Transverse colon (tissue), 4 donors: ENCODE results near the gene MAPKAPK2. TPM values are rescaled to one million over a fixed set of nuclear protein-coding genes. Genes with fewer than 3 reads are reported as not detected.

Source experiments
- DNase-seq: peaks from one replicate; pipeline ENCODE4 v3.0.0-alpha.2; 2019
- H3K27ac ChIP-seq, 4 donors: fragments of 200-600 bp; sonication (generic); 2 replicates each; pipeline ENCODE4 v1.5.1; 2016 to 2018; ENCODE audit warnings: inconsistent platforms in 4 of 4
- H3K27me3 ChIP-seq: fragments of 200-600 bp; sonication (generic); 2 replicates; pipeline ENCODE4 v1.5.1; 2017; ENCODE audit warnings: inconsistent platforms
- H3K36me3 ChIP-seq, 4 donors: fragments of 200-600 bp; sonication (generic); 2 replicates each; pipeline ENCODE4 v1.5.1; 2017 to 2019; ENCODE audit warnings: inconsistent platforms in 4 of 4
- H3K4me1 ChIP-seq, 4 donors: fragments of 200-600 bp; sonication (generic); 2 replicates each; pipeline ENCODE4 v1.5.1; 2017 to 2020; ENCODE audit warnings: inconsistent platforms in 4 of 4
- H3K4me3 ChIP-seq, 4 donors: fragments of 200-600 bp; sonication (generic); 1 replicate in 1 of 4; 2 replicates in 3 of 4; pipeline versions ENCODE4 v1.5.1 to v1.6.1; 2017 to 2019; ENCODE audit warnings: inconsistent platforms in 4 of 4
- H3K9me3 ChIP-seq, 2 donors: fragments of 200-600 bp; sonication (generic); 2 replicates each; pipeline ENCODE4 v1.5.1; 2017 to 2019; ENCODE audit warnings: inconsistent platforms in 2 of 2
- CTCF ChIP-seq, 5 experiments: fragments of 200-600 bp in 3 of 5; fragments of 450-650 bp in 2 of 5; sonication (generic) in 3 of 5; IDR thresholded peaks; 1 replicate in 2 of 5; 2 replicates in 3 of 5; pipeline ENCODE4 v1.5.1; 2016 to 2017; ENCODE audit warnings: antibody characterized with exemption in 5 of 5, inconsistent platforms in 3 of 5, mild to moderate bottlenecking in 2 of 5, moderate library complexity in 1 of 5
- EP300 ChIP-seq: sonication (generic); formaldehyde crosslinking; IDR thresholded peaks from one replicate; pipeline ENCODE4 v1.6.1; 2017; ENCODE audit warnings: antibody characterized with exemption, low read depth
- POLR2A ChIP-seq: fragments of 450-650 bp; IDR thresholded peaks from one replicate; pipeline ENCODE4 v1.6.1; 2016; ENCODE audit warnings: antibody characterized with exemption, mild to moderate bottlenecking, moderate library complexity
- POLR2AphosphoS5 ChIP-seq, 3 donors: sonication (generic); formaldehyde crosslinking; IDR thresholded peaks; one replicate each; pipeline ENCODE4 v1.6.1; 2016; ENCODE audit warnings: antibody characterized with exemption in 3 of 3
- WGBS, 2 donors: methylation state at CpG; one replicate each; pipeline ENCODE4 v1.1.5; 2018; ENCODE audit warnings: low coverage in 1 of 2; 5-methylcytosine and 5-hydroxymethylcytosine counted together
- in situ Hi-C, 4 donors: fragments of 200-750 bp; cut with MboI; loops; one replicate each; pipeline versions ENCODE4 v1.15.0 to v1.15.1; 2017; ENCODE audit warnings: low sequenced_read_pairs in 3 of 4, low pct_ligation_motif_present in 1 of 4, low pct_unique_long_range_greater_than_20kb in 1 of 4
- intact Hi-C: fragments of 100-400 bp; cut with DNase I; formaldehyde crosslinking; loops from one replicate; pipeline ENCODE4 v1.15.1; 2023; ENCODE audit warnings: low total_unique reads
- total RNA-seq, 4 donors: library from RNA; depleted of rRNA; stranded (reverse); fragments of >200 nt; gene quantifications; one replicate each; pipeline ENCODE4 v1.1.0, GENCODE V29; 2016

The MAPKAPK2 gene
- total RNA-seq, 4 donors from 2014 or later = 47.0 to 74.8 (median 52.2) TPM

- no peaks in the 10 kb centered on the region for H3K9me3 ChIP-seq
- DNase-seq = no peak
- in situ Hi-C loops (no loop called here), intact Hi-C loops (no loop called here)
- H3K27ac ChIP-seq = peak overlapping the region; percentile 96 to 99 (median 98)
- H3K4me1 ChIP-seq = peaks cover 27 to 56% (median 42%) of the 10 kb centered on the region in 4 donors
- no peaks in the 10 kb centered on the region for H3K36me3 ChIP-seq
- 3% methylated on average over 16 of the region's 48 CpGs; no CpG with 5 or more reads in 1 of the 2 donors for WGBS, 2 donors
- H3K4me3 ChIP-seq = peak overlapping the region; percentile 76 to 94 (median 86)
- no peaks in the 10 kb centered on the region for H3K27me3 ChIP-seq
- TF ChIP-seq EP300 = no peak
- TF ChIP-seq POLR2A = no peak
Measured at GRCh38 chr1:206685334-206685768, 646 bp downstream of the MAPKAPK2 start.

GRCh38 chr1:206685769-206686477 lies 1.2 kb downstream of the MAPKAPK2 start:
- intact Hi-C loops (no loop called here), in situ Hi-C loops (no loop called here)
- no peaks in the 10 kb centered on the region for H3K27me3 ChIP-seq
- no peaks in the 10 kb centered on the region for H3K9me3 ChIP-seq
- H3K27ac ChIP-seq = peak overlapping the region; percentile 96 to 99 (median 98)
- peak overlapping the region; percentile 75 to 94 (median 83) for H3K4me3 ChIP-seq
- H3K4me1 ChIP-seq = peaks cover 33 to 62% (median 47%) of the 10 kb centered on the region in 4 donors
- peak; percentile 53 for DNase-seq
- no peaks in the 10 kb centered on the region for H3K36me3 ChIP-seq
- no peak for TF ChIP-seq CTCF (IDR thresholded peaks at IDR 0.05)
- peak; percentile 48 to 67 (median 51) for TF ChIP-seq POLR2AphosphoS5 (IDR thresholded peaks at IDR 0.05)
- peak; percentile 61 for TF ChIP-seq POLR2A
- 0% methylated on average over 47 of the region's 48 CpGs; no CpG with 5 or more reads in 1 of the 2 donors for WGBS, 2 donors

GRCh38 chr1:206686478-206687249 lies 2.0 kb downstream of the MAPKAPK2 start:
- peak overlapping the region; percentile 75 to 94 (median 83) for H3K4me3 ChIP-seq
- peak overlapping the region; percentile 96 to 99 (median 98) for H3K27ac ChIP-seq
- no peaks in the 10 kb centered on the region for H3K36me3 ChIP-seq
- 6 to 8% methylated on average over 4 to 8 of the region's 8 CpGs for WGBS, 2 donors
- no peaks in the 10 kb centered on the region for H3K9me3 ChIP-seq
- intact Hi-C loops (no loop called here), in situ Hi-C loops (no loop called here)
- no peaks in the 10 kb centered on the region for H3K27me3 ChIP-seq
- peaks cover 39 to 67% (median 55%) of the 10 kb centered on the region in 4 donors for H3K4me1 ChIP-seq
- TF ChIP-seq CTCF (IDR thresholded peaks at IDR 0.05) (no peak), EP300 (no peak), POLR2A (no peak), POLR2AphosphoS5 (IDR thresholded peaks at IDR 0.05) (no peak)
- no peak for DNase-seq

GRCh38 chr1:206687251-206687914 lies 2.7 kb downstream of the MAPKAPK2 start:
- intact Hi-C loops (no loop called here), in situ Hi-C loops (no loop called here)
- Histone ChIP-seq H3K36me3 (no peaks in the 10 kb centered on the region), H3K4me3 (peak overlapping the region in 1 of 4 donors; percentile 76), H3K27me3 (no peaks in the 10 kb centered on the region), H3K27ac (peak overlapping the region; percentile 96 to 99 (median 98)), H3K4me1 (peaks cover 44 to 68% (median 62%) of the 10 kb centered on the region in 4 donors), H3K9me3 (no peaks in the 10 kb centered on the region)
- TF ChIP-seq EP300 = no peak
- TF ChIP-seq CTCF (IDR thresholded peaks at IDR 0.05) = no peak
- no peak for TF ChIP-seq POLR2A
- TF ChIP-seq POLR2AphosphoS5 (IDR thresholded peaks at IDR 0.05) = no peak
- DNase-seq = no peak
- 60 to 64% methylated on average over 6 to 7 of the region's 7 CpGs for WGBS, 2 donors
